Fibroblast of the aortic adventitia (primary cell): ENCODE measurements around the gene NOPCHAP1. TPM values are rescaled to one million over a fixed set of nuclear protein-coding genes. Genes with fewer than 3 reads are reported as not detected.
A peak's percentile ranks its signal among the peaks of the same experiment; 100 is the strongest.

Experiments used
- DNase-seq: peaks from one replicate; pipeline ENCODE4 v3.0.0-alpha.2; 2010; ENCODE audit warnings: low read depth
- H3K4me3 ChIP-seq: 2 replicates; pipeline ENCODE4 v1.5.1; 2011; ENCODE audit warnings: low read depth, mild to moderate bottlenecking, control low read depth, low read length, moderate library complexity
- CTCF ChIP-seq: IDR thresholded peaks from 2 replicates; pipeline ENCODE4 v1.5.1; 2011; ENCODE audit warnings: mild to moderate bottlenecking, low read length, control low read depth, inconsistent platforms; ENCODE audit not compliant: insufficient read depth
- total RNA-seq: library from RNA; depleted of rRNA; stranded (reverse); fragments of >200 nt; gene quantifications from 2 replicates; pipeline ENCODE4 v1.2.3, GENCODE V29; 2012; ENCODE audit warnings: low replicate concordance

Gene NOPCHAP1
- total RNA-seq, 1 donor, result 5.5 TPM

GRCh38 chr12:104958001-104958804, 27.9 kb upstream of the NOPCHAP1 start, which contains the start of gene SLC41A2:
TSS of gene SLC41A2 (minus strand) at chr12:104958290. CDS start at chr12:104928527, 29,763 bp downstream.
- peak; percentile 4 for TF ChIP-seq CTCF

GRCh38 chr12:104958805-104959334, 27.2 kb upstream of the NOPCHAP1 start:
- no peak for TF ChIP-seq CTCF
- no peak for DNase-seq
- peak overlapping the region; percentile 71 for H3K4me3 ChIP-seq

More at GRCh38 chr12:104958001-104958804, 27.9 kb upstream of the NOPCHAP1 start, which contains the start of gene SLC41A2:
- DNase-seq, result peak; percentile 95
- peak within 1 kb of the TSS; percentile 85 for H3K4me3 ChIP-seq

- peak; percentile 64 for DNase-seq
- no peak for TF ChIP-seq CTCF
- peak overlapping the region; percentile 39 for H3K4me3 ChIP-seq
Measured at GRCh38 chr12:104959335-104959841, 26.7 kb upstream of the NOPCHAP1 start.

GRCh38 chr12:104960464-104960863, 25.7 kb upstream of the NOPCHAP1 start:
- DNase-seq, result no peak
- H3K4me3 ChIP-seq, result no peak overlapping the region
- no peak for TF ChIP-seq CTCF

- no peak for TF ChIP-seq CTCF
- no peak overlapping the region for H3K4me3 ChIP-seq
- no peak for DNase-seq
Measured at GRCh38 chr12:104963757-104964156, 22.4 kb upstream of the NOPCHAP1 start.

- H3K4me3 ChIP-seq, result no peak overlapping the region
- no peak for TF ChIP-seq CTCF
- DNase-seq, result no peak
Measured at GRCh38 chr12:104964167-104964855, 21.8 kb upstream of the NOPCHAP1 start.
